SK-N-SH (cell line): ENCODE data around the gene ZNF74. TPM values are rescaled to one million over a fixed set of nuclear protein-coding genes. Genes with fewer than 3 reads are reported as not detected.

Source experiments
- CTCF ChIA-PET: fragments of 300-600, 350-600 bp; formaldehyde crosslinking; extraction: SDS; loops from one replicate; lab custom pipeline; 2021; lab: Yijun Ruan, JAX
- POLR2A ChIA-PET: fragments of 350-600 bp; sonication (Branson Sonifier 250); formaldehyde crosslinking; extraction: SDS; loops from one replicate; lab custom pipeline; 2020; ENCODE audit warnings: antibody characterized with exemption, inconsistent platforms; lab: Yijun Ruan, JAX
- DNase-seq: peaks from one replicate; pipeline ENCODE4 v3.0.0; 2012
- H2AFZ ChIP-seq: fragments of 200-600 bp; sonication (generic); 2 replicates; pipeline ENCODE4 v1.8.1; 2016; ENCODE audit warnings: antibody characterized with exemption, mild to moderate bottlenecking, low read depth
- H3F3A ChIP-seq: fragments of 200-600 bp; sonication (generic); replicated peaks from 2 replicates; pipeline ENCODE3; 2016; ENCODE audit warnings: antibody characterized with exemption, mild to moderate bottlenecking; ENCODE audit not compliant: insufficient read depth
- H3K27ac ChIP-seq, 2 experiments: fragments of 200-500 bp in 1 of 2; fragments of 200-600 bp in 1 of 2; sonication (Bioruptor generic) in 1 of 2; sonication (generic), shearing (Covaris generic) in 1 of 2; 2 replicates each; pipeline versions ENCODE4 v1.5.1 to v1.6.1; 2014 to 2016; ENCODE audit warnings: low read depth in 2 of 2, inconsistent platforms in 1 of 2, low read length in 1 of 2, mild to moderate bottlenecking in 1 of 2, mixed read lengths in 1 of 2
- H3K27me3 ChIP-seq: fragments of 200-600 bp; sonication (generic), shearing (Covaris generic); 2 replicates; pipeline ENCODE4 v1.6.1; 2016; ENCODE audit warnings: mixed run types; ENCODE audit not compliant: insufficient read depth
- H3K36me3 ChIP-seq, 2 experiments: fragments of 200-500 bp in 1 of 2; fragments of 200-600 bp in 1 of 2; sonication (Bioruptor generic) in 1 of 2; sonication (generic) in 1 of 2; replicated peaks in 1 of 2; 2 replicates each; pipeline versions ENCODE3 to v1.5.1; 2014 to 2016; ENCODE audit warnings: low read length in 1 of 2, mild to moderate bottlenecking in 1 of 2; ENCODE audit not compliant: insufficient read depth in 2 of 2, control insufficient read depth in 1 of 2
- H3K4me1 ChIP-seq, 2 experiments: fragments of 200-500 bp in 1 of 2; fragments of 200-600 bp in 1 of 2; sonication (Bioruptor generic) in 1 of 2; sonication (generic), shearing (Covaris generic) in 1 of 2; 2 replicates each; pipeline versions ENCODE4 v1.5.1 to v1.6.1; 2014 to 2016; ENCODE audit warnings: low read depth in 1 of 2, low read length in 1 of 2, mixed run types in 1 of 2; ENCODE audit not compliant: insufficient read depth in 2 of 2, control insufficient read depth in 1 of 2
- H3K4me2 ChIP-seq: fragments of 200-600 bp; sonication (generic), shearing (Covaris generic); 2 replicates; pipeline ENCODE4 v1.6.1; 2017; ENCODE audit warnings: mixed run types
- H3K4me3 ChIP-seq, 2 experiments: fragments of 200-500 bp in 1 of 2; fragments of 200-600 bp in 1 of 2; sonication (Bioruptor generic) in 1 of 2; sonication (generic), shearing (Covaris generic) in 1 of 2; 2 replicates each; pipeline versions ENCODE4 v1.5.1 to v1.8.1; 2014 to 2016; ENCODE audit warnings: low read depth in 2 of 2, inconsistent platforms in 1 of 2, low read length in 1 of 2, mild to moderate bottlenecking in 1 of 2, mixed read lengths in 1 of 2, moderate library complexity in 1 of 2
- H3K79me2 ChIP-seq: fragments of 200-600 bp; sonication (generic); 2 replicates; pipeline ENCODE4 v1.8.1; 2017; ENCODE audit warnings: mild to moderate bottlenecking; ENCODE audit not compliant: insufficient read depth
- H3K9ac ChIP-seq: fragments of 200-600 bp; sonication (generic); 2 replicates; pipeline ENCODE4 v1.6.1; 2017; ENCODE audit warnings: mixed run types
- H3K9me2 ChIP-seq: fragments of 200-600 bp; sonication (generic); 2 replicates; pipeline ENCODE4 v1.6.1; 2017; ENCODE audit warnings: mixed run types
- H3K9me3 ChIP-seq: fragments of 200-600 bp; sonication (generic); 2 replicates; pipeline ENCODE4 v1.6.1; 2017; ENCODE audit warnings: mixed run types, mild to moderate bottlenecking, moderate library complexity
- H4K20me1 ChIP-seq: fragments of 200-600 bp; sonication (generic); 2 replicates; pipeline ENCODE4 v1.6.1; 2017; ENCODE audit warnings: mild to moderate bottlenecking, mixed run types; ENCODE audit not compliant: insufficient read depth
- ELF1 ChIP-seq: IDR thresholded peaks from 2 replicates; pipeline ENCODE4 v1.4.0; 2012
- FOXM1 ChIP-seq: IDR thresholded peaks from 2 replicates; pipeline ENCODE4 v1.4.0; 2012; ENCODE audit warnings: low read depth, mild to moderate bottlenecking
- GABPA ChIP-seq: IDR thresholded peaks from 2 replicates; pipeline ENCODE4 v1.4.0; 2012; ENCODE audit warnings: low read depth, mild to moderate bottlenecking
- GATA2 ChIP-seq: sonication (generic); formaldehyde crosslinking; IDR thresholded peaks from 2 replicates; pipeline ENCODE4 v1.5.0; 2020; ENCODE audit warnings: mild to moderate bottlenecking, missing genetic modification reagents
- JUND ChIP-seq: IDR thresholded peaks from 2 replicates; pipeline ENCODE4 v1.4.0; 2012
- MAX ChIP-seq: IDR thresholded peaks from 2 replicates; pipeline ENCODE4 v1.4.0; 2012; ENCODE audit warnings: low read depth
- MEF2A ChIP-seq: IDR thresholded peaks from 2 replicates; pipeline ENCODE4 v1.4.0; 2012; ENCODE audit warnings: low read depth, borderline replicate concordance
- POLR2AphosphoS5 ChIP-seq: IDR thresholded peaks from 2 replicates; pipeline ENCODE4 v1.6.1; 2012; ENCODE audit warnings: low read depth, low read length
- REST ChIP-seq: IDR thresholded peaks from 2 replicates; pipeline ENCODE4 v1.6.1; 2012; ENCODE audit warnings: mild to moderate bottlenecking, low read depth, low read length, moderate library complexity
- SIN3A ChIP-seq: IDR thresholded peaks from 2 replicates; pipeline ENCODE4 v1.6.1; 2012; ENCODE audit warnings: low read depth, mild to moderate bottlenecking, low read length, moderate library complexity, borderline replicate concordance
- SMC3 ChIP-seq: IDR thresholded peaks from 2 replicates; pipeline ENCODE4 v1.6.1; 2012; ENCODE audit warnings: low read depth, low read length, improper control_type of control experiment
- TAF1 ChIP-seq: IDR thresholded peaks from 2 replicates; pipeline ENCODE4 v1.6.1; 2012; ENCODE audit warnings: low read depth, mild to moderate bottlenecking, low read length, moderate library complexity, borderline replicate concordance
- TEAD4 ChIP-seq: IDR thresholded peaks from 2 replicates; pipeline ENCODE4 v1.4.0; 2012; ENCODE audit warnings: mild to moderate bottlenecking, borderline replicate concordance; ENCODE audit not compliant: insufficient read depth
- USF1 ChIP-seq: IDR thresholded peaks from 2 replicates; pipeline ENCODE4 v1.4.0; 2012; ENCODE audit warnings: low read depth, borderline replicate concordance
- WGBS: methylation state at CpG from one replicate; pipeline ENCODE4 v1.1.6; 2017; ENCODE audit warnings: low lambda C conversion rate; 5-methylcytosine and 5-hydroxymethylcytosine counted together
- polyA plus RNA-seq, 3 experiments: library from polyadenylated mRNA; depleted of rRNA; stranded (reverse); fragments of >200 nt; gene quantifications; 2 replicates each; pipeline ENCODE4 v1.2.3, GENCODE V29; 2012

The ZNF74 gene
- polyA plus RNA-seq, 1 of the 3 experiments (the other 2 are of a cell fraction), result 8.0 TPM

GRCh38 chr22:20399866-20400605, 6.1 kb downstream of the ZNF74 start:
- Histone ChIP-seq H2AFZ (no peak overlapping the region), H3K79me2 (peaks cover 37% of the 10 kb centered on the region), H3K36me3 (peaks cover 0 to 22% of the 10 kb centered on the region in 2 experiments), H3F3A (no peaks in the 10 kb centered on the region), H4K20me1 (no peaks in the 10 kb centered on the region; the same call in 1 of the 2 replicates), H3K9me2 (no peaks in the 10 kb centered on the region), H3K4me3 (no peak overlapping the region), H3K4me2 (no peak overlapping the region), H3K27me3 (no peaks in the 10 kb centered on the region), H3K27ac (no peak overlapping the region), H3K9ac (no peak overlapping the region), H3K4me1 (peaks cover 4 to 9% of the 10 kb centered on the region in 2 experiments; a peak in 3 of 4 replicates), H3K9me3 (no peaks in the 10 kb centered on the region)
- no peak for TF ChIP-seq FOXM1
- no peak for TF ChIP-seq MEF2A
- TF ChIP-seq SMC3, result no peak
- no peak for TF ChIP-seq TAF1
- no peak for TF ChIP-seq JUND
- no peak for TF ChIP-seq MAX
- TF ChIP-seq ELF1, result no peak
- no peak for TF ChIP-seq TEAD4
- no peak for TF ChIP-seq GATA2
- TF ChIP-seq SIN3A, result no peak
- no peak for TF ChIP-seq POLR2AphosphoS5
- TF ChIP-seq REST, result no peak
- TF ChIP-seq GABPA, result no peak
- TF ChIP-seq USF1, result no peak
- ChIA-PET CTCF (interaction anchor here (1.5 kb wide), 1 partner anchor 56 kb away, joined by 4 read pairs; no protein-coding TSS in a partner anchor), POLR2A (no interaction called here)
- WGBS, result 94% methylated on average over 4 of the region's 4 CpGs
- DNase-seq, result no peak
